Activated CD4-positive, alpha-beta T cell treated with anti-CD3 and anti-CD28 coated beads, Interleukin-2, Interleukin-6, amounts not matched to agents 100 ng/mL and 50 ng/mL, durations not matched to agents 16 hours and 8 hours (primary cell): ENCODE data around the gene IVNS1ABP.
A peak's percentile ranks its signal among the peaks of the same experiment; 100 is the strongest.
"Not testable (repeated sequence)": the region's sequence is repeated elsewhere in the genome, so short reads cannot be mapped to it uniquely, and the experiment has no call there.

Experiments used
- DNase-seq: peaks from one replicate; pipeline ENCODE4 v3.0.0-alpha.2; 2020

Gene IVNS1ABP

DNA sequence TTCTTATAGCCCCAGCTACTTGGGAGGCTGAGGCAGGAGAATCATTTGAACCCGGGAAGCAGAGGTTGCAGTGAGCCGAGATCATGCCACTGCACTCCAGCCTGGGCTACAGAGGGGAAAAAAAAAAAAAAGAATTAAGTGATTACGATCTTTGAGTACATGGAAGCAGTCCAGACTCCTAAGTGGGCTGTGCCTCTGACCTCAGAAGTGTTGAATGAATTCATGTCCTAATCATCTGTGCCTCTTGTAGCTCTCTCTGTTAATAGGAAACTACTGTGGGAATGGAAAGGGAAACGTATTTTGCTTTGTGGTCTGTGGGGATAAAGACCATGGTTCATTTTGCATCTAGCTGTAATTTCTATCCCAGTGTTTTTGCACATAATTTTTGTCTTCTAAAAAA is 8.4 kb upstream of the IVNS1ABP start:
- no peak for DNase-seq

DNA sequence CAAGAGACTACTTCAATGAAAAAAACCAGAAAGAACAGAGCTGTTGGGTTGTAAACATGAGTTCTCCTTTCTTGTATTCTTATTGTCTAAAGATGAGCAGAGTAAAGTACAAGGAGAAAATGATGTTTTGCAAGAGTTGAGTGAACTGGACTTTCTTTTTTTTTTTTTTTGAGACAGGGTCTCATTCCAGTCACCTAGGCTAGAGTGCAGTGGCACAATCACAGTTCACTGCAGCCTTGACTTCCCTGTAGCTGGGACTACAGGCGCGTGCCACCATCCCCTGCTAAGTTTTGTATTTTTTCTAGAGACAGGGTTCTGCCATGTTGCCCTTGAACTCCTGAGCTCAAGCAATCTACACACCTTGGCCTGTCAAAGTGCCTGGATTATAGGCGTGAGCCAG is 7.1 kb upstream of the IVNS1ABP start:
- DNase-seq = no peak

DNA sequence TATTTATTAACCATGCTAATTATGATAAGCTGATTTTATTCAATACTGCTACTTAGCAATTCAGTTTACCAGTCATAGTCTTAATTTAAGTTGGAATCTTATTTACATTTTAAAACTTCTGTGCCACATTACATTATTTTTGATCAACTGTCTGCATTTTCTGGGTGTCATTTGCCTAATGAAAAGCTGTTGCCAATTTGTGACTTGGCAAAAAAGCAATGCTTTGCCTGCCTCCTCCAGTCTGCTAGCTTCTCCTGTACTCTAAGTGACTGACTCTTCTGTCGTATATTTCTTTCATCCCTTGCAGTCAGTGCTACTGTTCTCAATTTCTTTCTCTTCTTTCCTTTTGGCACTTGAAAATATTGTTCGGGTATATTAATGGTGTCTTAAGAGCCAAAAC is 5.6 kb upstream of the IVNS1ABP start:
- no peak for DNase-seq

DNA sequence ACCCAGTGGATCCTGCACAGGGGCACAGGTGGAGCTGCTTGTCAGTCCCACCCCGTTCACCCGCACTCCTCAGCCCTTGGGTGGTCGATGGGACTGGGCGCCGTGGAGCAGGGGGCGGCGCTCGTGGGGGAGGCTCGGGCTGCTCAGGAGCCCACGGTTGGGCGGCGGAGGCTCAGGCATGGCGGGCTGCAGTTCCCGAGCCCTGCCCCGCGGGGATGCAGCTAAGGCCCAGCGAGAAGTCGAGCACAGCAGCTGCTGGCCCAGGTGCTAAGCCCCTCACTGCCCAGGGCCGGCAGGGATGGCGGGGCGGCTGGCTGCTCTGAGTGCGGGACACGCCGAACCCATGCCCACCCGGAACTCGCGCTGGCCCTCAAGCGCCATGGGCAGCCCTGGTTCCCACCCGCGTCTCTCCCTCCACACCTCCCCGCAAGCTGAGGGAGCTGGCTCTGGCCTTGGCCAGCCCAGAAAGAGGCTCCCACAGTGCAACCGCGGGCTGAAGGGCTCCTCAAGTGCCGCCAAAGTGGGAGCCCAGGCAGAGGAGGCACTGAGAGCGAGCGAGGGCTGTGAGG is 4.7 kb upstream of the IVNS1ABP start:
- DNase-seq = not testable (repeated sequence)

DNA sequence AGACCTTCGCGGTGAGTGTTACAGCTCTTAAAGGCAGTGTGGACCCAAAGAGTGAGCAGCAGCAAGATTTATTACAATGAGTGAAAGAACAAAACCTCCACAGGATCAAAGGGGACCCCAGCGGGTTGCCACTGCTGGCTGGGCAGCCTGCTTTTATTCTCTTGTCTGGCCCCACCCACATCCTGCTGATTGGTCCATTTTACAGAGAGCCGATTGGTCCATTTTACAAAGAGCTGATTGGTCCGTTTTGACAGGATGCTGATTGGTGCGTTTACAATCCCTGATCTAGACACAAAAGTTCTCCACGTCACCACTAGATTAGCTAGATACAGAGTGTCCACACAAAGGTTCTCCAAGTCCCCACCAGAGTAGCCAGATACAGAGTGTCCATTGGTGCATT is 4.1 kb upstream of the IVNS1ABP start:
- not testable (repeated sequence) for DNase-seq

DNA sequence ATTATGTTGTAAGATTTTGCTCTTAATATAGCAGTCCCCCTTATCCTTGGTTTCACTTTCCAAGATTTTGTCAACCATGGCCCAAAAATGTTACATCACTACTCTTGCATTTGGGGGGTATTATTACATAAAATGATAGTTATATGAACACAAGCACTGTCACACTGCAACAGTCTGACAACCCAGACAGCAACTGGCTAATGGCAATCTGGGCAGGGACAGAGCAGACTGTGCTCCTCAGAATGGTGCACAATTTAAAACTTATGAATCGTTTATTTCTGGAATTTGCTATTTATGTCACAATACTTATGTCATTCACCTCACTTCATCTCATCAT is 2.1 kb upstream of the IVNS1ABP start:
- DNase-seq = no peak

DNA sequence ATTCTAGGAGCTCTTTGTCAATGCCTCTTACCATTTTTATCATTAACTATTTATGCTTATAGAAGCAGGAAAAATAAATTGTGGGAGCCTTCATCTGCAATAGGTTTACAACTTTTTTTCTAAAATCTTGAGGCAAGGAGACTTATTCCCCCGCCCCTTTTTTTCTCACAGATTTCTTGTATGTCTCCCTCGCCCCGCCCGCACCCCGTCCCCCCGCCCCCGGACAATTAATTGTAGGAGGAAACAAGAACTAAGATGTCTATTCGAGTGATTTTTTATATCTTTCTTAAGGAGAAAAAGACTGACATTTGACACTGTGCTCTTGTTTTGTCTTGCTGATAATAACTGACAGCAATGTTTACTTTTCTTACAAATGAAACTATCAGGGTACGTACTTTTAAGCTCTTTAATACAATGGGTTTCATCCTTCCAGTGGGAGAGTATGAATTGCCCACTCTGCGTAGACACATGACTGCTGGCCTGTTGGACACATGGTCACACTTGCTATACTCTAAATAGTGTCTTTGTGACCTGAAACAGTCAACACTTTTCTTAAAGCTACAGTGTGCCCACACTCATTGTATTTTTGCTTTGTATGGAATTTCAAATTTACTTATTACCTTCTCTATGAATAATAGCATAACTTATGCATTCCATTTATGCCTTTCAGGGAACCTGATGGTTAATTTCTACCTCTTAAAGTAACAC is 1.5 kb upstream of the IVNS1ABP start:
- no peak for DNase-seq

DNA sequence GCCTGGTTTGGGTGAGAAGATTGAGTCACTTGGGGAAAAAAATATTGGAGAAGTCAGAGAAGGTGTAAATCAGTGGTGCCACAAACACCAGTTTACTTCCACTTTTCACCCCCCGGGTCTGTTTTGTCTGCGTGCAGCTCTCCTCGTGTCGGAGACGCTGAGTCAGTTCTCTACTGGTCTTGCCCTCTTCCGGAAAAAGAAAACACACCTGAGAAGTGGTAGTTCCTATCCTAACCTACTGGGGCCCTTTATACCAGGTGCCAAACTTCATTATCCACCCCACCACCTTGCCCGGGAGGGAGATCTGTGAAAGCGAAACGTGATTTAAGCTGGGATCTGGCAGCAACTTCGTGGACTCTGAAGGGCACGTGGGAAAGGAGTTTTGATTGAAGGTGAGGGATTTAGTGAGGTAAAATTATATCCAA is 855 bp upstream of the IVNS1ABP start:
- peak; percentile 83 for DNase-seq

DNA sequence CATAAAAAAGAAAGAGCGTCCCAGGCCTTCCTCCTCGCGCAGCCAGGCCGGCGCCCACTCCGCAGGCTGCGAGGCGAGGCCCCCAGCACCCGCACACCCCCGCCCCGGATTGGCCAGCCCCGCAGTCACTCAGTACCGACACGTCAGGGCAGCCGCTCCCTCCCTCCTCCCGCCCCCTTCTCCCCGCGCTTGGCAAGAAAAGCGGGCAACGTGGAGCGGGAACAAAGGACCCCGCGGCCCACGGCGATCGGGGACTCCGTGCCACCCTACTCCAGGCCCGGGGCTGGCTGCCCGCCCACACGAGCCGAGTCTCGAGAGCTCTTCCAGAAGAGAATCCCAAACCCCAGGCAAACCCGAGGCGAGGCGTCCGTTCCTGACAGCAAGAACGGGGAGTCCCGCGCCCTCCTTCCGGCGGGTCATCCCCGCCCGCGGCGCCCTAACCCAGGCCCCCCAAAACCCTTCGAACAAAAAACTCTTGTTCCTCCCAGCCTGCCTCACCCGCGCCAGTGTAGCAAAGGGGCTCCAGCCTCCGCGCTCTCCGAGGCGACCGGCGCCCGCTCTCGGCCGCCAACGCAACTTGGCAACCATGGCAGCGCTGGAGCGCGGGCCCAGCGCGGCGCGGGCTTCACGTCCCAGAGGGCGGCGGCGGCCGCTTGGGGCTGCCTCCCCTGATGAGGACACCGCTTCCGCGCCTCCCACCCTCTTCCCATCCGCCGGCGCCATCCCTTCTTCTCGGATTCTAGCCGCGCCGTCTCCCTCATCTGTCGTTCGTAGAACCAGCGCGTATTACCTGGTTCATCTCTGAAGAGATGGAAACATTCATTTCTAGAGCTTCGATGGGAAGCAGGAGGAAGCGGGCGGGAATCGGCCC is 645 bp downstream of the IVNS1ABP start:
- DNase-seq = peak; percentile 95

DNA sequence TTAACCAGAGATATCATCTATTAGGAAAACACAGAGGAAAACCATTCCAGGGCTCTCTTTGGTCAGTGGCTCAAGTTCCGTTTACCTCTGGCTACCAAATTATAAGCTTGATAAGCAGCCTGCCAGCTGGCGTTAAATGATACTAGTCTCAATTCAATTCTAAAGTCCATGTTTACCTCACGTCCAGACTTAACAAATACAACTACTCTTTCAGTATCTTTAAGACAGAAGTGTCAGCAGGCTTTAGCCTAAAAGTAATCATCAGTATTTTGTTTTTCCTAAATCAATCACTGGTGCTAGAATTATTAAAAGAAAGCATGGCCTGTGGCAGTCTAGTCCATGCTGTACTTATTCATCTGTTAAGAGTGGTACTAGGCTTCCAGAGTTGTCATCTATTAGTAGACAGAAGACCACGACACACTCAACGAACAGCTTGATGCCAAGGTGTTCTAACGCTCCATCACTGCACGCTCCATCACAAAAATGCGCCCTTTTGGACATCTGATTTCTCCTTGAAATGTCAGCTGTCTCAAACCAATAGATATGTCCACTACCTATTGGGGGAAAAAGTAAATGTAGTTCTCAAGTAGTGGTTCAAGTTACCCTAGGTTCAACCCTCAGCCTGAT is 1.5 kb downstream of the IVNS1ABP start:
- DNase-seq = peak; percentile 11

DNA sequence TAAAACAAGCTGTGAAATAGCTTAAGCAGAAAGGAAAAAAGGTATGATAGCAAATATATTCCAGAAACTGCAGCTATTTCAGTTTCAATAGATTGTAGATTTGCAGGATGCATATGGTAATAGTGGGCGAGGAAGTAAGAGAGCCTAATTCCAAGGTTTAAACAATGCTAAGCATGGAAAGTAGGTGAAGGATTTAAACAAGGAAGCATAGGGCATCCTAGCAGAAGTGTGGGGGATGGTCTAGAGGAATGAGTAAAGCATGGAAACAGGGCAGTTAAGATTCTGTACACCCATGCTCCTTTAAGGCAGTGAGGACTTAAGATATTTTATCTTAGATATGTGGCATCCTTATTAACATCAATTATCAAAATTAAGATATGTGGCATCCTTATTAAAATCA is 2.6 kb downstream of the IVNS1ABP start:
- DNase-seq = no peak

DNA sequence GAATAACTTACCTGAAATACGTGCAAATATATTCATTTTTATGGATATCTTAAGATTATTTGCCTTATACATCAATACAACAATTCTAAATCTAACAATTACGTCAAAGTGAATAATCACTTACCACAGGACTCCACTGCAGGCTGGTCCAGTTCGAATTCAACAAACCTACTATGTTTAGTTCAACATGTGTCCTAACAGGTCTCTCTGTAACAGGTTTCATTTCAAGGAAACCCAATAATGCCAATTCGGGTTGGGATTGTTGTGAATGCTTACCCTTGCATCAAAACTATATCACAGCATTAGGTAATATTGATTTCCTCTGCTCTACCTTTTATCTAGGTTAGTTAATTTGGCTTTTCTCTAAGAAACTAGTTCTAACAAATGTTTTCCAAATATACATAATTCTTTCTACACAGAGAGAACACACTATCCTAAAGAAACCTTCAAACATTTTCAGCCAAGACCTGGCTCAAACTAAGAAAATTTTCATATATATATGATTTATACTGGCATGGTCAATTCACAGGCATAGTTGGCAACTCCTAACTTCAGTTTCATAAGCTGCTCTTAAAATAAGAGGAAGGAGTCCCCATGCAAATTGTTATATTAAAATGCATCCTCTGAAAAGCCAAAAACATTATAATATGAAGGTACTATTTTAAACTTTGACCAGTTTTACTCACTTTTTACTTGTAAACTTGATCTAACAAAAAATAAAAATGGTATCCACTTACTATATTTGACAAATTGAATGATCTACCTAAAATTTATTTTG is 4.5 kb downstream of the IVNS1ABP start:
- DNase-seq = no peak

DNA sequence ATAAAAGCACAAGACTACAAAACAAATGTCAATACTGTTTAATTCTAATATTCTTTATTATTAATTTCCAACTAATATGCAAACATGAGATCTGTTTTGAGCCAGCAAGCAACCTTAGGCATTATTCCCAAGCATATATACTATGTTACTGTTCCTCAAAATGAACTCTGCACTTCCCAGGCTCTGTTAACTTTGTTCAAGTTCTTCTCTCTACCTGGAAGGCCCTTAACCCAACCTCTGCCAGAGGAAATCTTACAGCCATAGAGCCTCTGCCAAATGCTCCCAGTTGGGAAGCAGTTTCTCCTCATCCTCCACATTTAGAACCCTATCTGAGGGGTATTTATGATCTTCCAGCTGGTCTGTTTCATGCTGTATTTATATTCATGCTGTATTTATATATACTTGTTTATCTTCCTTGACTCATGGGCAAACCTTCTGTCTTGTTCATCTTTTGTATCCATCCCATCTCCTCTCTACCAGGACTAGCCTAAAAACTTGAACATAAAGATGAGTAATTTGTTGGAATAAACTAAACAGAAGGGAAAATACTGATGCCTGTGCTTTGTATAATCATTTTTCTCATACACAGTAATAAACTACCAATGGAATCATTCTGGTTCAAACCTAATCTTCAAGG is 5.3 kb downstream of the IVNS1ABP start:
- DNase-seq = no peak

DNA sequence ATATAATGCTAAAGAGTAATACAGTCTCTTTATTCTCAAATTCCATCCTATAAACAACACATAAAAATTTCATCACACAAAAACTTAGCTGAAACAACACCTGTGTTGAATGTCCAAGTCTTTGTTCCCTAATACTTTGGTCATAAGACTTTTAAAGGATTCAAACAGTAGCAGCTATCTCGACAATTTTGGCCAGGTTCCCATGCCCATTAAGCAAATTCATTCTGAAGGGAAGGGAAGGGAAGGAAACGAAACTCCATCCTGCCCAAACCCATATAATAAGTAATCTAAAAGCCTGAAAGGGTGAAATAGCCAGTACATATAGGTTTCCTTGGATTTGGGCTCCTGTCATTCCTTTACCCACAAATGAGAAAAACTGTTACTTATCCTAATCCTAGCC is 7.5 kb downstream of the IVNS1ABP start:
- no peak for DNase-seq

DNA sequence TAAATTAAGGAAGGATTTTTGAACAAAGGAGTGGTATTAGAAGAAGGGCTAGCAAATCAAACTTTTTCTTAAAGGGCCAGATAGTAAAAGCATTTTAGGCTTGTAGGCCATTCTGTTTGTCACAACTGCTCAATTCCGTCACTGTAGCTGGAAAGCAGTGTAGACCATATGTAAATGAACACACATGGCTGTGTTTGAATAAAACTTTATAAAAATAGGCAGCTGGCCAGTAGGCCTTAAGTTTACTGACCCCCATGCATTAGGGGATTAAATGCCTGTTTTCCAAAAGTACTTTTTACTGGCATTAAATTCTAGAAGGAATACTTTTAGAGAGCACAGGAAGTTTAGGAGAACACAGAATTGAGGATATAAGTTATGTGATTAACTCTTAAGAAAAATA is 8.9 kb downstream of the IVNS1ABP start:
- DNase-seq = no peak

DNA sequence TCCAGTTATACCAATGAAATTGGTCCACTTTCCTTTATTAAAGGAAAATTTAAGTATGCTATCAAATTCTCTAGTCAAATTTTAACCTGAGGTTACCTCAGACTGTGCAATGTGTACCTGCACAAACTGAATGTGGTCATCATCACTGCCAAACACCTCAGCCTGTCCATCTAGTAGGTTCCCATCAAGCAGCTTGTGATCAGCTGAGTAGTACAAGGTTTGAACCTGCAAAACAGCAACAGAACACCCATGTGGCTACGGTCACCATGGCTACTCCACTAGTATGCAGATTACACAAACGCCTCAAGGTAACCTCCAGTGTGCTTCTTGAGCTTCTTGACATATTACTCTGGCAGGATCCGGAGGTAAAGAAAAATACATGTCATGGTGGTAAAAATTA is 11.6 kb downstream of the IVNS1ABP start:
- DNase-seq = no peak

DNA sequence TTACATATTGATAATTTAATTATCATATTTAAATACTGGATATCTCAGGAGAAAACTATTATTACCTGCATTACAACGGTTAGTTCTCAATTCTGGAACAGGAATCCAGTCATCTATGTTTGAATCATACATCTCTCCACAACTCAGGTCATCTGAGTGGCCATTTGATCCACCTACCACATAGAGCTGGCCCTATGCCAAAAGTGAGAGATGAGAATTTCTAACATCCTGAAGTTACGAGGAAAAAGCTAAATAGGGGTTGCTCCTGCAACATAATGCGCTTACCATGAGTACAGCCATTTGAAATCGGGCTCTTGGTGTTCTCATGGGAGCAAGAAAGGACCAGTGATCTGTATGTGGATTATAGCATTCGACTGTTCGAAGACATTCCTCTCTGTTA is 16.9 kb downstream of the IVNS1ABP start:
- DNase-seq = no peak

DNA sequence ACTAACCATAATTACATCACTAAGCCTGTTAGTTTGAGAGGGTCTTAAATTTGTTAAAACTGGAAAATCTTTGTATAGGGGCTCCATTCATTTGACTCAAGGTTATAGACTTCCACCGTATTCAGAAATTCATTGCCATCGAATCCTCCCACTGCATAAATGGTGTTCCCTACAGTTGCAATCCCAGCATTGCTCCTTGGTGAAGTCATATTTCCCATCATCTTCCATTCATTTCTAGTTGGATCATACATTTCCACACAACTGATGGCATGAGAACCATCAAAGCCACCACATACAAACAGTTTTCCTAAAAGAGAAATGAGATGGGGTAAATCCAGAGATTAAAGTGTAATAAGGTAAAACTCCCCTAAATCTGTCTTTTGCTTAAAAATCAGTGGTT is 19.1 kb downstream of the IVNS1ABP start:
- DNase-seq = no peak

DNA sequence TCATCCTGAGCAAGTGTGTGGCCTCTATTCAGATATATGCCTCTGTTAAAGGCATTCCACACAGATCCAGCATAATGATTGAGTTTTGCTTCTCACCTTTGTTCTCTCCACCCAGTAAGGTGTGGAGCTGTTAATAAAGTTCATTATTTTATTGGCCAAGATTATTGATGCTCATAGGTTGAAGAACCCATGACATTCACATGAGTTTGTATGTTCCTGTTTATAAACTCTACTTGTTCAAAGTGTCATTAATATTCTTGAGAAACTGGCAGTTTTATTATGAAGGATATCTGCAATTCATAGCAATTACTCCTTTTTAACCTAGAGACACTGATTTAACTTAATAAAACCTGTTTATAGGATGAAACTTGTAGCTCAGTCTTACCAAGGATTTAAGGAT is 22.0 kb downstream of the IVNS1ABP start:
- no peak for DNase-seq

DNA sequence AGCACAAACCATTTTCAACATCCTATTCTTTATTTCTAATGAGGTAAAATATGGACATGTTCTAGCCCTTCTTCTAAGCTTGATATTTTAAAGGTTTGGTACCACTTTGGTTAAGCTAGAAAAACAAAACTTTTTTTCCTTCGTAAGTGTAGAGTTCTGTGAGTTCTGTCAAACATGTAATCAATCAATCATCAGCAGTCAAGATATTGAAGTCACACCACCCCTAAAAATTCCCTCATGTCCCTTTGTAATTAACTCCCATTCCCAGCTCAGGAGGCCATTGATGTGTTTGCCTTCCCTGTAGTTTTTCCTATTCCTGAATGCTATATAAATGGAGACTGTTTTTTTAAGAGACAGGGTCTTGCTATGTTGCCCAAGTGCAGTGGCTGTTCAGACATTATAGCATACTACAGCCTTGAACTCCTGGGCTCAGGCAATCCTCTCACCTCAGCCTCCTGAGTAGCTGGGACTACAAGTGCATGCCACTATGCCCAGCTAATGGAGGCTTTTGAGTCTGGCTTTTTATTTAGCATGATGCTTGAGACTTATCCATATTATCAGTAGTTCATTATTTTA is 23.0 kb downstream of the IVNS1ABP start:
- no peak for DNase-seq

DNA sequence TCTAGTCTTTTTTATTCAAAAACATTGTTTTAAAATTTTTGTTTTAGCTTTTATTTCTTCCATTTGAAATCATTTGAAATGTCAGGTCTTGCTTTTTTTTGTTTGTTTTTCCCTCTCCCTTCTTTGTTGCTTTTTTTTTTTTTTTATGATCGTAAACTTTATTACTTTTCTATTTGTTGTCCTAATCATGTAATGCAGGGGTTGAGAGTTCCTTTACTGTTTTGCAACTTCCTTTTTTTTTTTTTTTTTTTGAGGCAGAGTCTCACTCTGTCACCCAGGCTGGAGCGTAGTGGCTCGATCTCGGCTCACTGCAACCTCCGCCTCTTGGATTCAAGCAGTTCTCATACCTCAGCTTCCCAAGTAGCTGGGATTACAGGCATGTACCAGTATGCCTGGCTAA is 24.8 kb downstream of the IVNS1ABP start:
- DNase-seq = no peak

DNA sequence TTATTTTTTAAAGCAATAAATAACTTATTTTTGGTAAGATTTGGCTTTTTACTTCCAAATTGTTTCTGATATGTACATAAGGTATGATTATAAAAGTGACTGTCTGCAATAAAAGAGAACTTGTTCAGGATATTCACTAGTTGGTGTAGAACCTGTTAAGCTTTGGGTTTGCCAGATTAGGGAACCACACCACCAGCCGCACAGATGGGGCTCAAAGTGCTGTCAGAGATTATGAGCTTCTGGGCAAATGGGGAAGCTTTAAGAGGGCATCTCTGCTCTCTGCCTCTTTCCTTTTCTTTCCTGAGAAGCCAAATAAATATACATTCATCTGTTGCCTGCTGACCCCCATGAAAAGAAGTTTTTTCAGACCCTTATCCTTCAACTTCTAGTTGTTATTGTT is 25.4 kb downstream of the IVNS1ABP start:
- no peak for DNase-seq
